Measurements from ENCODE around the gene KAZALD1.

The KAZALD1 gene

DNA sequence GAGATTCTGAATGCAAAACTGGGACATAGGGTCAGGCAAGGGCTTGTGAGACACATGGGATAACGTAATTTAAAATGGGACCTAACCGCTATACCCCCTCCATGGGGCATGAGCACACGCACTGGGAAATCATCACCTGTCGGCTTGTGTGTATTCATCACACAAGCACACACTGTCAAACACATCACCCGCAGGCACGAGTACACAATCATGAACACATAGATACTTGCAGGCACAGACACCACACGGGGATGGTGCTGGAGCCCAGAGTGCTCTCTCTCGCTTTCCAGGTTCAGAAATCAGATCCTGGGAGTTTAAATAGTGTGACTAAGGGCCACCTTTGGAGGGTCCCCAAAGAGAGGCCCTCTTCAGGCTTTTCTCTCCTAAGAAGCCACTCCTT, 49.8 kb downstream of the KAZALD1 start:
- H3K4me1 ChIP-seq (ENCODE audit: control insufficient read depth in 1 of 2, insufficient read depth in 2 of 2, low read length in 2 of 2) = no peaks in the 10 kb centered on the region

DNA sequence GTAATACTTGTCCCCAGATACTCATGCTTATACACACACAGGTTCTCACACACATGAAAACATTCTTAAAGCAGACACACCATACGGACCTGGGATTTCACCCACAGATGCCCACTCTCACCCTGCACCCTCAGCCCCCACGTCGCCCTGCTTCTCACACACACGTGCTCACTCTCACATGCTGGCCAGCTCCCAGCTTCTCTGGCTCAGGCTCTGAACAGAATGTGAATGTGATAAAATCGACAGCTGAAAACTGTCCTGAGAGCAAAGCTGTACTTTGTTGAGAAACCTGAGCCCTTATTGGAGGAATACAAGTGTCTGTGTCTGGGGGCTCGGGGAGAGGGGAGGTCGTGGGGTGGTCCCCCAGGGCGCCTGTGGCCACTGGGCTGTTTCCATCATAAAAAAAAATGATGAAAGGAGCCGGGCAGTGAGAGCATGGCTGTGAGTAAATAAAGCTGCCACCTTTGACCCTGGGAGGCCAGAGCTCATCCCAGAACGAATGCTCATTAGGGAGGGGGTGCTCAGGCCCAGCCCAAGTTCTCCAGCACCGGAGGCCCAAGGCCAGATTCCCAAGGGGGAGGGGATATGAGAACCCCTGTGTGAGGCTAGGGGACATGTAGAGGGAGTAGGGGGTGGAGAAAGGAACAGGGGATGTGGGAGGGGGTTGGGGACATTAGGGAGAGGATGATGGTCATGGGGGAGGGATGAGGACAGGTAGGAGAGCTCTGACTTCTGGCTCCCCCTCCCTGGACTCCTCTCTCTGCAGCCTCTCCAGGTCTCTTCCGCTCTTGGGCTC, 51.2 kb downstream of the KAZALD1 start:
- Histone ChIP-seq H3K36me3 (ENCODE audit: control insufficient read depth in 1 of 2, insufficient read depth in 2 of 2, low read length in 2 of 2) (no peaks in the 10 kb centered on the region), H3K9me3 (ENCODE audit: control insufficient read depth in 1 of 2, low read length in 2 of 2) (no peaks in the 10 kb centered on the region), H3K9ac (ENCODE audit: low read depth in 1 of 2, low read length in 2 of 2) (no peak overlapping the region), H3K27me3 (ENCODE audit: control insufficient read depth in 1 of 2, insufficient read depth in 2 of 2, low read length in 2 of 2) (peaks cover 3 to 10% of the 10 kb centered on the region in 2 donors), H3K4me3 (ENCODE audit: low read depth in 1 of 2, low read length in 2 of 2) (no peak overlapping the region), H3K4me1 (ENCODE audit: control insufficient read depth in 1 of 2, insufficient read depth in 2 of 2, low read length in 2 of 2) (no peaks in the 10 kb centered on the region), H3K27ac (ENCODE audit: low read depth, low read length) (no peak overlapping the region)

More for the DNA sequence above, 49.8 kb downstream of the KAZALD1 start:
- Histone ChIP-seq H3K9me3 (ENCODE audit: control insufficient read depth in 1 of 2, low read length in 2 of 2) (no peaks in the 10 kb centered on the region), H3K4me3 (ENCODE audit: low read depth in 1 of 2, low read length in 2 of 2) (no peak overlapping the region), H3K27ac (ENCODE audit: low read depth, low read length) (no peak overlapping the region), H3K27me3 (ENCODE audit: control insufficient read depth in 1 of 2, insufficient read depth in 2 of 2, low read length in 2 of 2) (peaks cover 10 to 11% of the 10 kb centered on the region in 2 donors), H3K9ac (ENCODE audit: low read depth in 1 of 2, low read length in 2 of 2) (no peak overlapping the region), H3K36me3 (ENCODE audit: control insufficient read depth in 1 of 2, insufficient read depth in 2 of 2, low read length in 2 of 2) (no peaks in the 10 kb centered on the region)

DNA sequence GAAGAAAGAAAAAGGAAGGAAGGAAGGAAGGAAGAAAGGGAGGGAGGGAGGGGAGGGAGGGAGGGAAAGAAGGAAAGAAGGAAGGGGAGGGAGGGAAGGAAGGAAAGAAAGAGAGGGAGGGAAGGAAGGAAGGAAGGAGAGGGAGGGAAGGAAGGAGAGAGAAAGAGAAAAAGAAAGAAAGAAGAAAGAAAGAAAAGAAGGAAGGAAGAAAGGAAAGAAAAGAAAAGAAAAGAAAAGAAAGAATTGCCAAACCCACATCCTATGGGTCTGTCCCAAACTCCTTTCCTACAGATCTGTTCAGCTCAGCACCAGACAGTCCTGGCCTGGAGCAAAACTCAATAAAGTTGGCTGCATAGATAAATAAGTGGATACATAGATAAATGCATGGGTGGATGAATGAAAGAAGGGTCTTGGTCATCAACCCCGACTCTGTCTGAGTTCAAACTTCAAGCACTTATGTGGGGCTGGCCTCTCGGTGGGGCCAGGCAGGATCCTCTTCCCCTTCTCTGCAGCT, 52.2 kb downstream of the KAZALD1 start:
- Histone ChIP-seq H3K4me3 (ENCODE audit: low read depth in 1 of 2, low read length in 2 of 2) (no peak overlapping the region), H3K4me1 (ENCODE audit: control insufficient read depth in 1 of 2, insufficient read depth in 2 of 2, low read length in 2 of 2) (no peaks in the 10 kb centered on the region), H3K9ac (ENCODE audit: low read depth in 1 of 2, low read length in 2 of 2) (no peak overlapping the region), H3K36me3 (ENCODE audit: control insufficient read depth in 1 of 2, insufficient read depth in 2 of 2, low read length in 2 of 2) (no peaks in the 10 kb centered on the region), H3K27me3 (ENCODE audit: control insufficient read depth in 1 of 2, insufficient read depth in 2 of 2, low read length in 2 of 2) (peaks cover 3 to 10% of the 10 kb centered on the region in 2 donors), H3K9me3 (ENCODE audit: control insufficient read depth in 1 of 2, low read length in 2 of 2) (no peaks in the 10 kb centered on the region), H3K27ac (ENCODE audit: low read depth, low read length) (no peak overlapping the region)

DNA sequence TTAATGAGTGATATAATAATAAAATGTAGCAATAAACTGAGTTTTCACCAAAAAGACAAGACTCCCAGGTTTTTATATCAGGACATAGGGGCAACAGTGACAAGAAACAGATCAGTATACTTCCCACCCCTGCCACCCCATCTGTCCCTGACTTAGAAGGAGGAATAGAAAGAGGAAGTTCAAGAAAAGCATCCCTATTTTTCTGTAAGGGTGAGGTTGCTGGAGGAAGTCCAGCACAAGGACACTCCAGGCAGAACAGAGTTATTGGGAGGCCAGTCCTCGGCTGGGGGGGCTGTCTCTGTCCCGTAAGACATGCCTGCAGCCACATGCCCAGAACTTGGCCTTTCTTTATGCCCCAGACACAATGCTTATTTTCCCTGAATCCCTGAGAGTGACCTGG, 52.9 kb downstream of the KAZALD1 start:
- H3K9ac ChIP-seq (ENCODE audit: low read depth in 1 of 2, low read length in 2 of 2) = no peak overlapping the region
- no peaks in the 10 kb centered on the region for H3K36me3 ChIP-seq (ENCODE audit: control insufficient read depth in 1 of 2, insufficient read depth in 2 of 2, low read length in 2 of 2)
- H3K27ac ChIP-seq (ENCODE audit: low read depth, low read length) = no peak overlapping the region
- no peaks in the 10 kb centered on the region for H3K9me3 ChIP-seq (ENCODE audit: control insufficient read depth in 1 of 2, low read length in 2 of 2)
- H3K27me3 ChIP-seq (ENCODE audit: control insufficient read depth in 1 of 2, insufficient read depth in 2 of 2, low read length in 2 of 2) = peaks cover 3 to 14% of the 10 kb centered on the region in 2 donors
- H3K4me1 ChIP-seq (ENCODE audit: control insufficient read depth in 1 of 2, insufficient read depth in 2 of 2, low read length in 2 of 2) = no peaks in the 10 kb centered on the region
- no peak overlapping the region for H3K4me3 ChIP-seq (ENCODE audit: low read depth in 1 of 2, low read length in 2 of 2)

Measured in duodenal mucosa (tissue), 2 donors.